C4-2B (cell line): Measurements from ENCODE around the gene UEVLD.

Source experiments
- ZFX ChIP-seq: fragments of 450-650 bp; IDR thresholded peaks from 2 replicates; pipeline ENCODE4 v1.6.1; 2017
- TF ChIP-seq, protein P1 (sequence below): fragments of 450-650 bp; conservative IDR thresholded peaks from 2 replicates; pipeline ENCODE4 v1.5.1; 2017; ENCODE audit warnings: mild to moderate bottlenecking

DNA sequence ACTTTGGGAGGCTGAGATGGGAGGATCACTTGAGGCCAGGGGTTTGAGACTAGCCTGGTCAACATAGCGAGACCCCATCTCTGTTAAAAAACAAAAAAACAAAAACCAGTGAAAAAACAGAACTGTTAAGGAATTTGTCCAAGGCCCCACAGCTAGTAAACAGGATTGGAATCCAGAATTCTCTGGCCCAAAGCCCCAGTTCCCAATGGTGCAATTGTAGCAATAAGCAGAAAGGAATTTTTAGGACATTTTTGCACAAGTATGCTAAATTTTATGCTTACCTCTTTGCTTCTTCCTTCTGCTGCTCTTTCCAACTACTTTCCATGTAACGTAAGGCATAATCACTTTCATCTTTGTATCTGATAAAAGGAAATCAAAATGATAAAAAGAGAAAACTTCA lies 22.7 kb upstream of the UEVLD start:
- TF ChIP-seq, protein P1, sequence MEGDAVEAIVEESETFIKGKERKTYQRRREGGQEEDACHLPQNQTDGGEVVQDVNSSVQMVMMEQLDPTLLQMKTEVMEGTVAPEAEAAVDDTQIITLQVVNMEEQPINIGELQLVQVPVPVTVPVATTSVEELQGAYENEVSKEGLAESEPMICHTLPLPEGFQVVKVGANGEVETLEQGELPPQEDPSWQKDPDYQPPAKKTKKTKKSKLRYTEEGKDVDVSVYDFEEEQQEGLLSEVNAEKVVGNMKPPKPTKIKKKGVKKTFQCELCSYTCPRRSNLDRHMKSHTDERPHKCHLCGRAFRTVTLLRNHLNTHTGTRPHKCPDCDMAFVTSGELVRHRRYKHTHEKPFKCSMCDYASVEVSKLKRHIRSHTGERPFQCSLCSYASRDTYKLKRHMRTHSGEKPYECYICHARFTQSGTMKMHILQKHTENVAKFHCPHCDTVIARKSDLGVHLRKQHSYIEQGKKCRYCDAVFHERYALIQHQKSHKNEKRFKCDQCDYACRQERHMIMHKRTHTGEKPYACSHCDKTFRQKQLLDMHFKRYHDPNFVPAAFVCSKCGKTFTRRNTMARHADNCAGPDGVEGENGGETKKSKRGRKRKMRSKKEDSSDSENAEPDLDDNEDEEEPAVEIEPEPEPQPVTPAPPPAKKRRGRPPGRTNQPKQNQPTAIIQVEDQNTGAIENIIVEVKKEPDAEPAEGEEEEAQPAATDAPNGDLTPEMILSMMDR, result no peak
- no peak for TF ChIP-seq ZFX
